Endometrium (tissue), 2 donors: ENCODE measurements around the gene C15orf39.

Experiments used
- FAIRE-seq: peaks from 2 replicates; lab custom pipeline; 2012; peaks lifted over from hg19 to GRCh38; lab: Jason Lieb, UNC
- donor health status: control.
- donor health status: control.

C15orf39 gene

GRCh38 chr15:75197062-75197630 lies 4.5 kb upstream of the C15orf39 start:
- FAIRE-seq: no peak

DNA sequence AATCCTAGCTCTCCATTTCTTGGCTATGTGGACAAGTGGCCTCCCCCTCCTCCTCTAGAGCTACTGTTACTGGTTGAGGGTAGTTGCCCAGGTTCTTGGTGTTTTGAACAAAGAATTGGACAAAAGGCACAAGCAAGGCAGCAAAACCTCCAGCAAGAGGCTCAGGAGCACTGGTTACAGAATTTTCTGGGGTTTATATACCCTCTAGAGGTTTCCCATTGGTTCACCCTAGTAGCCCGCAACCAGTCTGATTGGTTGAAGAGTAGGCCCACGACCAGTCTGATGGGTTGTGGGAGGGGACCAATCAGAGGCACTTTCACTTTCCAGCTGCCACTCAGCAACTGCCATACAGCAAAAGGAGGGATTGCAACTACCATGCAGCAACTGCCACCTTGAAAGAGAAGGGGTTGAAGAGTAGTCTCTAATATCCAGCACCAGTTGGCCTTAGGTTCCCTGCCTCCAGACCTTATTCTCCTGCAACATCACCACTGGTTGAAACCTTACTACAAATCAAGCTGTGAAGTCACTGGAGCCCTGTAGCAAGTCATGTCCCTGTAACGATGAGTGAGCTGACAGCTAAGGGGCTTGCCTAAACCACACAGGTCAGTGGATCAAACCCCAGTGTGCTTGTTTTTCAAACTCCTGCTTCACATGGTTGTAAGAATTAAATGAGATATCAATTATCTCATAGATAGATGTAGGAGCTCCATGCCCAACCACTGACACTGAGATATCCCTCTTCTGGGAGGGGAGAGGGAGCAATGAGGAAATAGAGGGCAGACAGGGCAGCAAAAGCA lies 2.9 kb upstream of the C15orf39 start:
- no peak for FAIRE-seq

GRCh38 chr15:75199357-75199940 lies 2.2 kb upstream of the C15orf39 start:
- no peak for FAIRE-seq

GRCh38 chr15:75200391-75200764 lies 1.3 kb upstream of the C15orf39 start:
- FAIRE-seq: no peak

DNA sequence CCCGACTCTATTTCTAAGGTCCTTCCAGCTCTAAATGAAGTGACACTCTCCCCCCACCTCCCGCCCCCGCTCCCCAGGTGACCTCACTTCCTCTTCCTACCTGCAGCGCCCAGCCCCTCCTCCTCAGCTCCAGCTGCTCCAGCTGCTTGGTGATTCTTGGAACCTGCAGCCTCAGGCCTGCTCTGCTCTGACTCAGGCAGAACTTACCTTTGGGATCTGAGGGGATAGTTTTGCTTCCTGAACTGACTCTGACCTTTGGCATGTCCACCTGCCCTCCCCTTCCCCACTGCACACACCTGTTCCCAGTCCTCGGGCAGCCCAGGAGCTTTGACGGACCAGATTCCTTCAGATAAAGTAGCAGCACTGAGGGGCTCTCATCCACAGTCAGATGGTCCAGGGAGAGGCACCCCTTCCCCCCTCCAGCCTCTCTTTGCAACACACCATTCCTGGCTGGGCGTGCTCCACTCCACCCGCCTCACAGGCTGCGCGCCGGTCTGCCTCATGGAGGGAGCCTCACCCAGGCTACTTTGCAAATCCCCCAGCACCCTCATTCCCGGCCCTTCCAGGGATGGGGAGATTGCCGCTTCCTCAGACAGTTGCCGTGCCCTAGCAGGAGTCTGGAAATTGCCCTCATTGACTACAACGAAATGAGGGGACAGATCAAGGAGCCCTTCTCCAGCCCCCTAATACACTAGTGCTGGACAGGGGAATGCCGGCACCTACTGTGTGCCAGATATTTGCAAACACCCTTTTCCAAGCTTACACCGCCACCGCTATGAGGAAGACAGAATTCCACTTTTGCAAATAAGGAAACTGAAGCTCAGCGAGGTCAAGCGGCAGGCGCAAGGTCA lies 692 bp upstream of the C15orf39 start:
- FAIRE-seq: no peak

- no peak for FAIRE-seq
Observed at GRCh38 chr15:75202251-75203016, 752 bp downstream of the C15orf39 start.

DNA sequence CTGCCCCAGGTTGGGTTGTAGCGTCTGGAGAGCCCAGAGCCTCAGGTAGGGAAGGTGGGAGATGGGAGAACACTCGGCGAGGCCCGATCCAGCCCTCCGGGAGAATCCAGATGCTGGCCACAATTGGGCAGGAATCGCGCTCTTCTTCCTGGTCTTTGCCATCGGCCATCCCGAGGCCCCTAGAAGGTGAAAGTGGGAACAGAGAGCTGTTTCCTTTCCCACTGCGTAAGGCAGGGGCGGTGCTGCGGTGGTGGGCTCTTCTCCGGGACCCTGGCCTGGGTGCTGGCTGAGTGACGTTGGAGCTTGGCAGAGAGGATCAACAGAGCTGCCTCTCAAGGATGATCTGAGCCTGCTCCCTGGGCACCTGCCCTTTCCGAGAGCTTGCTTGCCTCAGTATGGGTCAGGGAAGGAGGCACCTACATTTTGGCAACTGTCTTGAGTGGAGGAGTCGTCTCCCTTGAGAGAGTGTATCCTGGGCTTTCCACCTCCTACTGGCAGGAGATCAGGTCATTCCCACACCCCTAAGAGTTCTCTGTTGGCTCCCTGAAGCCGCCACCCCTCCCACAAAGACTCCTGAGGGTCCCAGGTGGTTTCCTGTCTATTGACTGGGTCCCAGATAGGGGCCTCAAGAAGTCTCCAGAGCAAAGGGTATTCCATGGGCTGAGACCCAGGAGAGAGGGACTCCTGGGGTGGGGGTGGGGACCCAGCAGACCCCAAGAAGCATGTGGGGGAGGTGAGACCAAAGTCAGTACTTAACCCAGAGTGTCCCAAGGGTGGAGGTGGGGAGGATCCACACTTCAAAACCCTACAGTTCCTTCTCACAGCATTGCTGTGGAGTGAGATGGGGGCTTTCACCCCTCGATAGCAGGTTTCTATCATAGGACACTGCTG lies 1.6 kb downstream of the C15orf39 start:
- no peak for FAIRE-seq

GRCh38 chr15:75203908-75204263 lies 2.2 kb downstream of the C15orf39 start:
- no peak for FAIRE-seq

DNA sequence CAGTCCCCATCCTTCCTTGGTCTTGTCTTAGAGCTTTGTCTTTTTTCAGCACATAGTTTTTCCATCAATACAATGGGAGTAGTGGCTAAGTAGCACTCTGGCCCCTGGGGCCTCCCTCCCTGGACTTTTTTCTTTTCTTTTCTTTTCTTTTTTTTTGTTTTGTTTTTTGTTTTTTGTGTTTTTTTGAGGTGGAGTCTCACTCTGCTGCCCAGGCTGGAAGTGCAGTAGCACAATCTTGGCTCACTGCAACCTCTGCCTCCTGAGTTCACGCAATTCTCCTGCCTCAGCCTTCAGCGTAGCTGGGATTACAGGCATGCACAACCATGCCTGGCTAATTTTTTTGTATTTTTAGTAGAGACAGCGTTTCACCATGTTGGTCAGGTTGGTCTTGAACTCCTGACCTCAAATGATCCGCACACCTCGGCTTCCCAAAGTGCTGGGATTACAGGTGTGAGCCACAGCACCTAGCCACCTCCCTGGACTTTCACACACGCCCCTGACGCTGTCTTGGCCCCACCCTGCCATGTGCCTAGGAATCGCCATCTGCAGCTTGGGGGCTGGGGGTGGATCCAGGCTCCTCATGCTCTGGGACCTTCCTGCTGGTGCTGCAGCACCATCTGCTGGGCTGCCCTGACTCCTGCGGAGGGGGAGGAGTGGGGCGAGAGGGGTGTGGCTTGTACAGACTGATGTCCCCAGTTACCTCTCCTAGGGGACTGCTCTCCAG lies 2.8 kb downstream of the C15orf39 start:
- FAIRE-seq: no peak

DNA sequence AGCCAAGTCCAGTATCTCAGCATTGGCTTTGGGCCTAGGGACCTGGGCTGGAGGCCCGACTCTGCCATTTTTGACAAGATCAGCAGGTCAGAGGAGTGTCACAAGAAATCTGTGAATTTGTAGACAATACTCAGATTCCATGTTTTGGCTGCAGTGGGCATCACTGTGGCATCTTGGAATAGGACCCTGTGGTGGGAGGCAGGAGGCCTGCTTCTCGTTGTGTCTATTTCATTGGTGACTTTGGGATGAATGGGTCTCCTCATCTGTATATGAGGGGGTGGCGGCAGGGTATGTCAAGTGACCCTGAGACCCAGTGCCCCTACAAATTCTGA lies 3.3 kb downstream of the C15orf39 start:
- FAIRE-seq: no peak

- no peak for FAIRE-seq
Observed at GRCh38 chr15:75206006-75206405, 4.3 kb downstream of the C15orf39 start.

GRCh38 chr15:75206803-75207617 lies 5.3 kb downstream of the C15orf39 start:
- no peak for FAIRE-seq

GRCh38 chr15:75207618-75208500 lies 6.2 kb downstream of the C15orf39 start:
- FAIRE-seq: no peak

DNA sequence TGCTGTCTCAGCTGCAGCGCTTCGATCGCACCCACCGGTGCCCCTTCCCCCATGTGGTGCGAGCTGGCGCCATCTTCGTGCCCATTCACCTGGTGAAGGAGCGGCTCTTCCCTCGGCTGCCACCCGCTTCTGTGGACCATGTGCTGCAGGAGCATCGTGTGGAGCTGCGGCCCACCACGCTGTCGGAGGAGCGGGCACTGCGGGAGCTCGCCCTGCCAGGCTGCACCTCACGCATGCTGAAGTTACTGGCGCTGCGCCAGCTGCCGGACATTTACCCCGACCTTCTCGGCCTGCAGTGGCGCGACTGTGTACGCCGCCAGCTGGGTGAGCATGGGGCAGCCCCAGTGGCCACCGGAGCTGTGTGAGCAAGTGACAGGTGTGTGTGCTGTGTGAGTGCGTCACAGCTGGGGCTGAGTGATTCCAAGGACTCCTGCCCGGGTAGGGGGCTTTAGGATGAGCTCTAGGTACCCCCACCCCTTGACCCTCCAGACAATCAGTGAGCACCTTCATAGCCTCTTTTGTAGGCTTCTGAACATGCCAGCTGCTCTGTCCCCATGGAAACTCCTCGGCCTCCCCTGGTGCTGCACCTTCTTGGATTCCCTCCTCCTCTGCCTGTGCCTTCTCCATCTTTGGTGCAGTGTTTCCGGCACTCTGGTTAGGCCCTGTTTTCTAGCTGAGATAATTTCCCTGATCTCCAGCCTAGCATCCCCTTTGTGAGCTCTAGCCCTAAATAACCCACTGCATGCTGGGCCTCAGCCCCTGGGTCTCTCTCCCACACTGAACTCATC lies 7.0 kb downstream of the C15orf39 start:
- FAIRE-seq: no peak

- no peak for FAIRE-seq
Observed at GRCh38 chr15:75209289-75209676, 7.6 kb downstream of the C15orf39 start.

DNA sequence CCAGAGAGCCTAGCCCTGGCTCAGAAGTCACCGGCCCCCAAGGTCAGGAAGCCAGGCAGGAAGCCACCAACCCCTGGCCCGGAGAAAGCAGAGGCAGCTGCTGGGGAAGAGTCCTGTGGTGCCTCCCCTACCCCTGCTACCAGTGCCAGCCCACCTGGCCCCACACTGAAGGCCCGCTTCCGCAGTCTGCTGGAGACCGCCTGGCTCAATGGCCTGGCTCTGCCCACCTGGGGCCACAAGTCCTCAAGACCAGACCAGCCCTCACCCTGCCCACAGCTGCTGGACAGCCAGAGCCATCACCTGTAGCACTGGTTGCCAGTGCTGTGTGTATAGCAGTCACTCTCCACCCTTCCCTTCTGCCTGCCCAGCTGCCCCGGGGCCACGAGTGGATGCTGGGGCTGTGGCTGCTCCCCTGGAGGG lies 9.1 kb downstream of the C15orf39 start:
- no peak for FAIRE-seq

DNA sequence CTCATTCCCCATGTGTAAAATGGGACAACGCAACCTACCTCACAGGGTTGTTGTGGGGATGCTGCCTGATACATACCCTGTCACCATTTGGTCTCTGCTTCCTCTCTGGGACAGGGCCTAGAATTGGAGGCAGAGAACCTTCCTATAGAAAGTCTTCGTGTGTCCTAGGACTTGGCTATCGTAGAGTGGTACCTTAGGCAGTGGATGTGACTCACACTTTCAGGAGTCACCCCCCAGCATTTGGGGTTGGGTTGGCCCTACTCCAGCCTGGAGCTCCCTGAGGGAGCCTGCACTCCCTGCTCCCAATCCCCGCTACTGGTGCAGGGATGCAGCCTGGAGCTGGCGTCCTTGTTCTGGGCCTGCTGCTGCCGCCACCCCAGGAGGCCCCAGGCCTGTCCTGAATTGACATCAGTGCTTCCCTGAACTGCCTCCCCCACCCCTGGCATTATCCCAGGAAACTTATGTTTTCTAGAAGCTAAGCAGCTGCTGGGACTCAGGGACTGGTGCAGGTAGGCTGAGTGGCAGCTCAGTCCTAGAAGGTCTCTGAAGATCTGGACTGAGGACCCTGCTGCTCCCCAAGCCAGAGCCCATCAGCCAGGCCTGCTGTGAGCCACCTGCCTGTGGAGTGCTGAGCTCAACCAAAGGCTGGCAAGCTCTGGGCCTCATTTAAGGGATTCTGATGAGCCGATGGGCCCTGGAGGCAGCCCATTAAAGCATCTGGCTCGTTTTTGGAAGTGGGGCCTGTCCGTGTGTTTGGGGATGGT lies 9.9 kb downstream of the C15orf39 start:
- no peak for FAIRE-seq
